GM12872 (cell line): Measurements from ENCODE around the gene TMEM114.

Source experiments
- CTCF ChIP-seq: IDR thresholded peaks from 3 replicates; pipeline ENCODE4 v1.5.1; 2011; ENCODE audit warnings: low read depth, mild to moderate bottlenecking, low read length, moderate library complexity; ENCODE audit not compliant: insufficient read depth

The TMEM114 gene

GRCh38 chr16:8621572-8622314 lies 31.4 kb upstream of the TMEM114 start, which contains the start of gene METTL22:
Gene METTL22, plus strand, starts transcription at chr16:8621698. Its CDS starts 3,968 bp downstream, at chr16:8625666.
- TF ChIP-seq CTCF = no peak

- TF ChIP-seq CTCF = no peak
Measured at GRCh38 chr16:8621222-8621571, 30.9 kb upstream of the TMEM114 start.

- no peak for TF ChIP-seq CTCF
Measured at GRCh38 chr16:8620535-8620934, 30.2 kb upstream of the TMEM114 start.

GRCh38 chr16:8619671-8620370 lies 29.5 kb upstream of the TMEM114 start:
- no peak for TF ChIP-seq CTCF

- no peak for TF ChIP-seq CTCF
Measured at GRCh38 chr16:8614435-8615029, 24.2 kb upstream of the TMEM114 start.

- no peak for TF ChIP-seq CTCF
Measured at GRCh38 chr16:8611886-8612600, 21.7 kb upstream of the TMEM114 start.

GRCh38 chr16:8611122-8611521 lies 20.8 kb upstream of the TMEM114 start:
- TF ChIP-seq CTCF = no peak
